Measurements from ENCODE around the gene MYO15B. TPM values are rescaled to one million over a fixed set of nuclear protein-coding genes. Genes with fewer than 3 reads are reported as not detected.

Gene MYO15B
- total and polyA plus RNA-seq, 2 experiments from 2014 or later, result 1.3 to 7.2 TPM

- no peaks in the 10 kb centered on the region for H3K27me3 ChIP-seq (replicated peaks; ENCODE audit: insufficient read depth)
- no peak overlapping the region for H2AFZ ChIP-seq
- H3K9me2 ChIP-seq (ENCODE audit: insufficient read depth), result no peaks in the 10 kb centered on the region
- no peaks in the 10 kb centered on the region for H4K20me1 ChIP-seq (ENCODE audit: insufficient read depth)
- 59 to 70% methylated on average over 13 of the region's 13 CpGs for WGBS, 2 experiments (ENCODE audit: low coverage in 1 of 2, low lambda C conversion rate in 2 of 2, missing lambda C conversion rate in 2 of 2)
- H3K36me3 ChIP-seq (ENCODE audit: low read depth), result no peaks in the 10 kb centered on the region
- H3K79me2 ChIP-seq (ENCODE audit: insufficient read depth), result no peaks in the 10 kb centered on the region
- H3F3A ChIP-seq (ENCODE audit: insufficient read depth), result no peaks in the 10 kb centered on the region
- no peak overlapping the region for H3K4me3 ChIP-seq
- H3K4me1 ChIP-seq (ENCODE audit: insufficient read depth), result no peaks in the 10 kb centered on the region
- DNase-seq, result no peak
- H3K9me3 ChIP-seq (ENCODE audit: low read depth), result no peaks in the 10 kb centered on the region
- H3K4me2 ChIP-seq (ENCODE audit: unreplicated experiment), result no peak overlapping the region
- H3K9ac ChIP-seq, result no peak overlapping the region
- no peak overlapping the region for H3K27ac ChIP-seq
- in situ Hi-C loops (cut with MboI), result loop anchor here (10.0 kb wide), 1 partner anchor 59 kb away; no protein-coding TSS in a partner anchor
- TF ChIP-seq EZH2 (IDR thresholded peaks at IDR 0.05; ENCODE audit: insufficient read depth, poor library complexity, severe bottlenecking) (no peak), EZH2phosphoT487 (IDR thresholded peaks at IDR 0.05; ENCODE audit: insufficient read depth, low read depth) (no peak)
These were observed 7.8 kb downstream of the MYO15B start for GRCh38 chr17:75595284-75595919.

- Histone ChIP-seq H3K36me3 (ENCODE audit: low read depth) (no peaks in the 10 kb centered on the region), H4K20me1 (ENCODE audit: insufficient read depth) (no peaks in the 10 kb centered on the region), H3K9me3 (ENCODE audit: low read depth) (no peaks in the 10 kb centered on the region), H2AFZ (no peak overlapping the region), H3K79me2 (ENCODE audit: insufficient read depth) (no peaks in the 10 kb centered on the region), H3K4me2 (ENCODE audit: unreplicated experiment) (no peak overlapping the region), H3K9me2 (ENCODE audit: insufficient read depth) (no peaks in the 10 kb centered on the region), H3K4me1 (ENCODE audit: insufficient read depth) (no peaks in the 10 kb centered on the region), H3K27me3 (replicated peaks; ENCODE audit: insufficient read depth) (no peaks in the 10 kb centered on the region), H3K27ac (no peak overlapping the region), H3K4me3 (no peak overlapping the region), H3K9ac (no peak overlapping the region), H3F3A (ENCODE audit: insufficient read depth) (no peaks in the 10 kb centered on the region)
- 82% methylated on average over 5 to 6 of the region's 6 CpGs for WGBS, 2 experiments (ENCODE audit: low coverage in 1 of 2, low lambda C conversion rate in 2 of 2, missing lambda C conversion rate in 2 of 2)
- no peak for TF ChIP-seq EZH2phosphoT487 (IDR thresholded peaks at IDR 0.05; ENCODE audit: insufficient read depth, low read depth)
- no peak for DNase-seq
- in situ Hi-C loops (cut with MboI), result loop anchor here (10.0 kb wide), 1 partner anchor 59 kb away; no protein-coding TSS in a partner anchor
These were observed 8.3 kb downstream of the MYO15B start for GRCh38 chr17:75595920-75596313.

- H3K9me3 ChIP-seq (ENCODE audit: low read depth), result no peaks in the 10 kb centered on the region
- no peak overlapping the region for H2AFZ ChIP-seq
- no peaks in the 10 kb centered on the region for H3K36me3 ChIP-seq (ENCODE audit: low read depth)
- in situ Hi-C loops (cut with MboI), result loop anchor here (10.0 kb wide), 1 partner anchor 58 kb away; no protein-coding TSS in a partner anchor
- no peak overlapping the region for H3K9ac ChIP-seq
- H3K4me3 ChIP-seq, result no peak overlapping the region
- WGBS, 2 experiments (ENCODE audit: low coverage in 1 of 2, low lambda C conversion rate in 2 of 2, missing lambda C conversion rate in 2 of 2), result 84 to 88% methylated on average over 16 to 17 of the region's 17 CpGs
- DNase-seq, result no peak
- no peaks in the 10 kb centered on the region for H3F3A ChIP-seq (ENCODE audit: insufficient read depth)
- H3K27me3 ChIP-seq (replicated peaks; ENCODE audit: insufficient read depth), result no peaks in the 10 kb centered on the region
- TF ChIP-seq EZH2phosphoT487 (IDR thresholded peaks at IDR 0.05; ENCODE audit: insufficient read depth, low read depth), result no peak
- TF ChIP-seq EZH2 (IDR thresholded peaks at IDR 0.05; ENCODE audit: insufficient read depth, poor library complexity, severe bottlenecking), result no peak
- H3K4me1 ChIP-seq (ENCODE audit: insufficient read depth), result no peaks in the 10 kb centered on the region
- H3K9me2 ChIP-seq (ENCODE audit: insufficient read depth), result no peaks in the 10 kb centered on the region
- H3K4me2 ChIP-seq (ENCODE audit: unreplicated experiment), result no peak overlapping the region
- H4K20me1 ChIP-seq (ENCODE audit: insufficient read depth), result no peaks in the 10 kb centered on the region
- H3K27ac ChIP-seq, result no peak overlapping the region
- no peaks in the 10 kb centered on the region for H3K79me2 ChIP-seq (ENCODE audit: insufficient read depth)
These were observed 8.9 kb downstream of the MYO15B start for GRCh38 chr17:75596320-75597087.

GRCh38 chr17:75601057-75601987, 13.7 kb downstream of the MYO15B start:
- no peak overlapping the region for H3K27ac ChIP-seq
- TF ChIP-seq EZH2phosphoT487 (IDR thresholded peaks at IDR 0.05; ENCODE audit: insufficient read depth, low read depth), result no peak
- no peaks in the 10 kb centered on the region for H3K9me3 ChIP-seq (ENCODE audit: low read depth)
- H3K27me3 ChIP-seq (replicated peaks; ENCODE audit: insufficient read depth), result no peaks in the 10 kb centered on the region
- no peaks in the 10 kb centered on the region for H3F3A ChIP-seq (ENCODE audit: insufficient read depth)
- no peaks in the 10 kb centered on the region for H4K20me1 ChIP-seq (ENCODE audit: insufficient read depth)
- no peak overlapping the region for H3K9ac ChIP-seq
- no peaks in the 10 kb centered on the region for H3K9me2 ChIP-seq (ENCODE audit: insufficient read depth)
- no peaks in the 10 kb centered on the region for H3K79me2 ChIP-seq (ENCODE audit: insufficient read depth)
- H2AFZ ChIP-seq, result no peak overlapping the region
- H3K4me2 ChIP-seq (ENCODE audit: unreplicated experiment), result no peak overlapping the region
- 82 to 85% methylated on average over 28 of the region's 28 CpGs for WGBS, 2 experiments (ENCODE audit: low coverage in 1 of 2, low lambda C conversion rate in 2 of 2, missing lambda C conversion rate in 2 of 2)
- DNase-seq, result peak; percentile 32
- no peak overlapping the region for H3K4me3 ChIP-seq
- in situ Hi-C loops (cut with MboI), result no loop called here
- 0 out of 2 replicates have a peak, but pooled peaks cover 5% of the 10 kb centered on the region for H3K4me1 ChIP-seq (ENCODE audit: insufficient read depth)
- H3K36me3 ChIP-seq (ENCODE audit: low read depth), result no peaks in the 10 kb centered on the region
